NCI-H1694 treated with DMSO at 0.1 percent for 48 hours (cell line): ENCODE measurements around the gene N4BP2L1.

Experiments used
- DNase-seq: peaks from one replicate; lab custom pipeline; 2025; lab: John Stamatoyannopoulos, UW

The N4BP2L1 gene

DNA sequence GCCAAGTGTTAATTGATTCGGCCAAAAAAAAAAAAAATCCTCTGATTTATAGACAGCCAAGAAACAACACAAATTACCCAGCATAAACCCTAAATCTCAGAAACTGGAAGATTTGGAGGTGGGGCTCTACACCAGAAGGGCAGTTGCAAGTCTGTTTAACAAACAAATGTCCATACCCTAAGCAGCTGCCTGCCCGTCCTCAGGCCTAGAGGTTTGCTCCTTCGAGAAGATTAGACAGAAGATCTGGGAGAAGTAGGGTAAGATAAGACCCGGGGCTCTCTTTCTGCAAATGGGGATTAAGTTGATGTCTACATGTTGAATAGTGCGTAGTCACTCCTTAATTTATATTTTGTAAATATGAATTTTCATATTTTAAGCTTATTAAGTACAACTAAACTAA lies 3.4 kb upstream of the N4BP2L1 start:
- DNase-seq: no peak

DNA sequence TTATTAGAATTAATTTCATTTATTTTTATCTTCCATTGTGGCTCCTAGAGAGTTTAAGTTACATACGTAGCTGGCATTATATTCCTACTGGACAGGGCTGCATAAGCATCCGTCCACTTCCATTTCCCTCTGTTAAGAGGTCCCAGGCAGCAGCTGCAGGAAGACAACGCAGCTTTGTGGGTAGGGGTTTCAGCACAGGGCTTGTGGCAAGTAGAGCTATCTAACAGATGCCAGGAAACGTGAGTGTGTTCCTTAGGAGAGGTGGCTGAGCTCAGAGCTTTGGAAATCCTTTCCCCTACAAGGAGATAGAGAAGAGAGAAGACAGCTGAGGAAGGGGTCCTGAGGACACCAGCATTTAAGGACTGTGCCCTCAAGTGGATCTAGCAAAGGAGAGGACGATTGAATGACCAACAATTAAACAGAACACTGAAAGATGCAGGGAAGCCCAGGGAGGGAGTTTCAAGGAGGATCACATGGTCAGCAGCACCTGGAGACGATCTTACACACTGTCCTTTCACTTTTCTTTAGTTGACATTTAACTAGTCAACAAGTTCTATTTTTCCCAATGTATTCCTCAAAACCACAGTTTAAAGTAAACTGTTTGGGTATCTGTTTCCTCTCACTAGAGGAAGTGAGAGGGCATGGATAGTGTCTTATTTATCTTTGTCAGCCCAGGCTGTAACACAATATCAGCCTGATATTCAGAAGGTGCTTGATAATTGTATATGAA lies 2.3 kb upstream of the N4BP2L1 start:
- DNase-seq: no peak

DNA sequence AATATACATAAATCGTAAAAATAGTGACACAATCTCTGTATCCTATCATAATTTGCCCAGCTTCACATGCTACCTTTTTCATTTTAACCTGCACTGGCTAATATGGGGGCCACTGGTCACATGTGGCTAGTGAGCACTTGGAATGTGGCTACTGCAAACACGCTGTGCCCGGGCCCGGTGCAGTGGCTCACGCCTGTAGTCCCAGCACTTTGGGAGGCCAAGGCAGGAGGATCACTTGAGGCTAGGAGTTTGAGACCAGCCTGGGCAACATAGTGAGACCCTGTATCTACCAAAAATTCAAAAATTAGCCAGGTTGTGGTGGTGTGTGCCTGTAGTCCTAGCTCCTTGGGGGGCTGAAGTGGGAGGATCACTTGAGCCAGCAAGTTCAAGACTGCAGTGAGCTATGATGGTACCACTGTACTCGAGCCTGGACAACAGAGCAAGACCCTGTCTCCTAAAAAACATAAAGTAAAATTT lies 1.5 kb upstream of the N4BP2L1 start:
- DNase-seq: no peak

DNA sequence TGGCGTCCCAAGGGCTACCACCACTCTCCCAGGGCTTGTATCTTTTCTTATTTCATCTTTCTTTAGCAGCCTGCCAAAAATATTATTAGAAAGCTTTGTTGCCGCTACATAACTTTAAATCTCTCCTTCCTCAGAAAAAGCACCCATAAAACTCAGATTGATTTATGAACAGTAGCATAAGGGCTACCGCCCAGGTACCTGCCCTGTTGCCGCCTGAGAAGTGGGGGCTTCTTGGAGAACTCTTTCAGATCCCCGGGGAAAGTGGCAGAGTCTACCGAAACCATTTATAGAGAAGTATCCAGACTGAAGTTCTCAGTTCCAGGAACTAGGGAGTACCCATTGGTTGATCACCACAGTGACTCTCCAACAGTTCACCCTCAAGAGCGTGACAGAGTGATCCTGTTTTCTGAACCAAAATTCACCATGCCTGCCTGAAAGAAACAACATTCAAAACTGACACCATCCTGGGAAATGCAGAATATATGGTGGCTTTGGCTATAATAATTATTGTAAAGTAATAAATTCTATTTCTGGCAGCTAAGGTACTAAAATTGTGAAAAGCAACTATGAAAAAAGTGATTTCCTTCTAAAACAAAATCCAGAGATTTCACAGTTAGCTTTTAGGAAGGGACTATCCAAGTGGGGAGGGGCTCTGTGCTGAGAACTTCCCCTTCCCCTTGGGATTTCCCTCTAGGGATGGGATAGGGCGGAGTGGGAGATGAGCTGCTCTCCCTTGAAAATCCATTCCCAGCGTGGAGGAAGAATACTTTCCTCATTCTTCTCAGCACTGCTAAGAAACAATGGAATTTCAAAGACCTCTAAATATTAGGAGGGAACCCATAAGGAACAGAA lies 877 bp upstream of the N4BP2L1 start:
- no peak for DNase-seq

DNA sequence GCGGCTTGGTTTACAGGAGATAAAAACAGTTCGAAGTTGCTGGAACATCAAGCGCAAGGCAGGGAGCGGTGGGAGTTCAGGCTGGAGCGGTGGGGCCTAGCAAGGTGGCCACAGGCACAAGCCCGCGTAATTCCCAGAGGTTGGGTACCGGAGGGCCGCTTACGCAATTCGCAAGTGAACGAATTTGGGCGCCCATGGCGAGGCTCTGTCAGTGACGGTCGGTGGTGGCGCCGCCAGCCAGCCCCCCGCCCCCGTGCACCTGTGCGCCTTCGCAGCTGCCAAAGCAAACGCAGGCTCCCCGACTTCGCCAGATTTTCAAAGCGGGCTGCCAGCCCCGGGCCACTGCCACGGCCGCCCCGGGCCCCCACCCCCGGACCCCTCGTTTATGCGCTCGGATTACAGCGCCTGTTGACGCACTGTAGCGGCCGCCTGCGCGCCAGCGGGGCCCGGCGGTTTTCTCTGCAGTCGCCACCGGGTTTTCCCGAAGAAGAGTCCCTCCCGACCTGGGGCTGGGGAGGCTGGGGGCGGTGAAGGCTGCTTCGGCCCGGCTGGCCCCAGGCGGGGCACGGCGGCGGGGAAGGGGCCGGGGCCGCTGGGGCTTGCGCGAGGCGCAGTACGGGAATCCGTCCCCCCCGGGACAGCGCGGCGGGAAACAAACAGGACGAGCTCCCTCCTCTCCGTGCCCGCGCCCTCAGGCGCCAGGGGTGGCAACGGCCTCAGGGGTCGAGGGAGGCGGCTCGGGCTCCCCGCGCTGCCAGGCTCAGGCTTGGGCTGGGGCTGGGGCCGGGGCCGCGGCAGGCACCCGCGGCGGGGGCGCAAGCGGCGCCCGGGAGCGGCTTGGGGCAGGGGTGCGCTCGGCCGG lies 709 bp downstream of the N4BP2L1 start:
- DNase-seq: no peak

DNA sequence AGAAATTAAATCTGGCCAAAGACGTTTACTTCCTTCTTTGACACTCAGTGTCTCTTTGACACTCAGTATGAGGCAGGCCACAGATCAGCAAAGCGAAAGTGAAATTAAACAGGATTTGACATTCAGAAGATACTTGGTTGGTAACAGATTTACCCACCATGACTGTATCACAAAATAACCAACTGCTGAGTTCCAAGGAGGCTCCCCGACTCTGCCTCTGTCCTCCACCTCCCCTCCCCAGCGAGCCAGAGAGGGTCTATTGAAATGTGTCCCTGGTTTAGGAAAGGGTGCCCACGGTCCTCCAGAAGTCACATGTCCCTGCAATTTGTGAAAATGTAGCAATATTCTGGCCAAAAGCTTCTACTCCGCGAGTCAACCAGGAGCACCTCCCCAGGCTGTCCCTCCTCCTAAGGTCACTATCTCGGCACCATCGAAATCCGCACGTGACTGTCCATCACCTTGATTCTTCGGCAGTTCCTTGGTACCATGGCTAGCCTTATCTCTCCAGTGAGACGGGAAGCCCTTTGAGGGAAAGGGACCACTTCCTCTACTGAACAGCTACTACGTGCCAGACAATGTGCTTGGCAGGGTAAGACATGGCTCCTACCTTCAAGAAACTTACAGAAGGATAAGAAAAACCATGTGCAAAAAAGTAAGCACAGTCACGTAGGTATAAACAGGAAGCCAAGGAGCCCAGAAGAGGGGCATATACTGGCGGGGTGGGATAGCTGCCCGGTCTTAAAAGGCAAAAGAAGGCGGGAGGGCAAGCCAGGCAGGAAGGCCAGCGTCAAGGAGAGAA lies 1.5 kb downstream of the N4BP2L1 start:
- DNase-seq: no peak

DNA sequence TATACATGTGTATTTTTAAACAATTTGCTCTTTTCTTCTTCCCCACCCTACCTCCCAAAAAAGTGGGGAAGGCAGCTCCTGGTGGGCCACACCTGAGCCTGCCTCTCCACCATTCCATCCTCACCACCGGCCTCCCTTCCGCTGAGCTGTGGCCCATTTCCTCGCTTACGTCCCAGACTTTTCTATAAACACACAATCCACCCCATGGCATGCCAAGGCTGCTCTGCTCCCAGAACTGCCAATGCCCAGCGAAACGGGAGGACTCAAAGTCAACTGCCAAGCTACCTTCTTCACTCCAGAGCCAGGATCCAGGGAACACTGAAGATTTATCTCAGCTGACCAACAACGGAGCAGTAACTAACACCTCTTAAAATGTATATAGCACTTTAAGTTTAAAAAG lies 2.8 kb downstream of the N4BP2L1 start:
- DNase-seq: no peak

DNA sequence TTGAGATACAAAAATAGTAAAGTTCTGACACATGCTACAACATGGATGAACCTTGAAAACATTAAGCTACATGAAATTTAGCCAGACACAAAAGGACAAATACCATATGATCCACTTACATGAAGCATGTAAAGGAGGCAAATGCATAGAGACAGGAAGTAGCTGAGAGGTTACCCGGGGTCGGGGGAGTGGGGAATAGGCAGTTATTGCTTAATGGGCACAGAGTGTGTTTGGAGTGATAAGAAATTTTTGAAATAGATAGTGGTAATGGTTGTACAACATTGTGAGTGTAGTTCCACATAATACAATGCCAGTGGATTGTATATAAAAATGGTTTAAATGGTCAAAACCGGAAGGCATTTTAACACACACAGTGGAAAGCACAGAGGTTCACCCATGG lies 4.3 kb downstream of the N4BP2L1 start:
- DNase-seq: no peak

DNA sequence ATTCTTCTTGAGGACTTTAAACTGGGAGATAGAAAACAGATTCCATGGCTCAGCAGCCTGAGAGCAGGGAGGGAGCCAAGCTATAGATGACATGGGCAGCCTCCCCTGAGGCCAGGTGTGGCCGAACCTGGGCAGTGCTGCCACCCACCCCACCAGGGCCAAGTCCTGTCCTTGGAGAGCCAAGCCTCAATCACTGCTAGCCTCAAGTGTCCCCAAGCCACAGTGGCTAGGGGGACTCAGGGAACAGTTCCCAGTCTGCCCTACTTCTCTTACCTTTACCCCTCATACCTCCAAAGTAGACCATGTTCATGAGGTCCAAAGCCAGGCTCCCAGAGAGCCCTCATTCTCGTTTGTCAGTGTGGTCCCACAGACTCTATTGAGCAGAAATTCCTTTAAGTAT lies 8.1 kb downstream of the N4BP2L1 start:
- DNase-seq: no peak

DNA sequence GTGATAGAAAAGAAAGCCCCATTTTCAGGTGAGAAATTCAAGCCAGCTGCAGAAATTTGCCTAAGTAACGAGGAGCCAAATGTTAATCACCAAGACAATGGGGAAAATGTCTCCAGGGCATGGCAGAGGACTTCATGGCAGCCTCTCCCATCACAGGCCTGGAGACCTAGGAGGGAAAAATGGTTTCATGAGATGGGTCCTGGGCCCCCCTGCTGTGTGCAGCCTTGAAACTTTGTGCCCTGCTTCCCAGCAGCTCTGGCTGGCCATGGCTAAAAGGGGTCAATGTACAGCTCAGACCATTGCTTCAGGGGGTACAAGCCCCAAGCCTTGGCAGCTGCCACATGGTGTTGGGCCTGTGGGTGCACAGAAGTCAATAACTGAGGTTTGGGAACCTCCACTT lies 9.9 kb downstream of the N4BP2L1 start:
- no peak for DNase-seq

DNA sequence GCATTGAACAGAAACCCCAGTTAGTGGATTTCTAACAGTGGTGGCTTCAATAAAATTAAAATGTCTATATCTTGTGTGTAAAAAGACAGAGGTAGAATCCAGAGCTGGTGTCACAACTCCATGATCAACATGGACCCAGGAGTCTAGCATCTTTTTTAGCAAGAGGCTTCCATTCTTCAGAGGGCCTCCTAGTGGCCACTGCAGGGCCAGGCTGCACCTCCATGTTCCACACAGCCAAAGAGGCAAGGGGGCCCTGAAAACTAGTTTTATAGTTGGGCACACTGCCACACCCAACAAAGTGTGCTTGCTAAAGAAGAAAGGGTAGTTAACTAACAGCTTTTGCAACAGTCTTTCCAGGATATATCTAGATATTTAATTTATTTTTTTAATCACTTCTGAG lies 12.9 kb downstream of the N4BP2L1 start:
- DNase-seq: no peak

DNA sequence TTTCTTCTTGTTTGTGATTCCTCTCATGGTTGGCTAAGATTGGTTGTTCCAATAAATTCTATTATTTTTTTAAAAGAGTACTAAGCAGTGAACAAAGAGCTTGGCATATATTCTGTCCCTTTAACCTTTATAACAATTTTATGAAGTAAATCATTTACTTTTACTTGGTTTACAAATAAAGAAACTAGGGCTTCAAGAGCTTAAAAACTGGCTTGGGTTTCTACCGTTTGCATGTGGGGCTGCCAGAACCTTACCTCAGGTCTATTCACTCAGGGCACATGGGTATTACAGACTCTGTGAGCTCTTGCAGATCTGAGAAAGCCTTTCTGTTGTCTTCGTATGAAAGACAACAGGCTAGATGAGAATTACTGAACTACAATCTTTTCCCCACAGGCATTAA lies 13.3 kb downstream of the N4BP2L1 start:
- DNase-seq: no peak

DNA sequence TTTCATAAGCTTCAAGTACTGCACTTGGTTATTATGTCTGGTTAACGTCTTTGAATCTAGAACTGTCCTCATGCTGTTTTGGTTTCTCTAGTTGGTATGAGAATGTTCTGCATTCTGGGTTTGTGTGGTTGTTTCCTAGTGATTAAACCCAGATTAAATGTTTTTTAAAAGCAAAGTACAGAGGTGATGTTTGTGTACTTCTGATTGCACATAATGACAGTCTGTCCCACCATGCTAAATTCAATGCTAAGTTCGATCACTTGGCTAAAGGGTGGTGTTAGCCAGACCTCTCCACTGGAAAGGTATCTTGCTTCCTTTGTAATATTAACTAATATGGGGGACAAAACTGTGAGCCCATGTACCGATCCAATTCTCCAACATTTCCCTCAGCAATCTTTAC lies 14.6 kb downstream of the N4BP2L1 start:
- DNase-seq: no peak

DNA sequence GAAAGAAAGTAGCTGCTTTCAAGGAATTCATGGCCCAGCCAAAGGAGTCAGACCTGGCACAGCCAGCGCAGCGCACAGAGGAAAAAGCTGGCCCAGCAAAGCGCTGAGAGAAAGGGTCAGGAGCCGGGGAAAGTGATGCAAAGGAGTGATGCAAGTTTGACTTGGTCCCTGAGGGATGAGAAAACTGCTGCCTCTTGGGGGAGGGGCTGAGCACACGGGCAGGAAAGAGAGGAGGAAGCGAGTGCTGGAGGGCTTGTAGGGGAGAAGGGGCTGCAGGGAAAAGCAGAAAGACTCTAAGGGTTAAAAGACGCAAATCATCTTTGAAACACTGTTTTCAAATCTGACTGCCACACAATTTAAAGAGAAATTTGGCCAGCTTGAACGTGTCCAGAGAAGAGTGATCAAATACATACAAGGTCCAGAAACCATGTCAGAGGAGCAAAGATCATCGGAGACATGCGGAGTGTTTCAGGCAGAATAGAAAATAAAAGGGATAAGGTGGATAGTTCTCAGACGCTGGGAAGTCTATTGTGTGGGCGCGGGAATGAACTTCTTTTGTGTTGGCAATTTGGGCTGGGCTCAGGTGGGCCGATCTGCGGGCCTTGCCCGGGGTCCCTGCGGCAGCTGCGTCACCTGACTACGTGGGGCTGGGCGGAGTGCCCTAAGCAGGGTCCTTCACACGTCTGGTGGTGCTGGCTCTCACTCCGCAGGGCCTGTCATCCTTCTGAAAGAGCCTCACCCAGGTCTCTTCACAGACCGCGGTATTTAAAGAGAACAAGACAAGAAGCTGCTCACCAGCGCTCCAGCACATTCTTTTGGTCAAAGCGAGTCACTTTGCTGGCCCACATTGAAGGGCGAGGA lies 18.1 kb downstream of the N4BP2L1 start:
- DNase-seq: no peak

DNA sequence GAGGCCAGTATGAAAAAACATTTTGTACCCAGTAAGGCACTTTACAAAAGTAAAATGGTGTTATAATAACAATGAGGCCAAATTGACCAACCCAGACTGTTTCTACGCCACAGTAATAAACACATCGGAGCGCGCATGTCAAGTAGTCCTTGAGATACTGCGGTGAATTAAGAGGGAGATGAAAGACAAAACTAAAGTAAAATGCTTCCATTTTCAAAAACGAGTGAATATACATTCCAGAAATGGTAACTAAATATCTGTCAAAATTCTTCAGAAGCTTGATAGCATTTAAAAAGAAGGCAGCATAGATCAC lies 19.0 kb downstream of the N4BP2L1 start:
- no peak for DNase-seq

DNA sequence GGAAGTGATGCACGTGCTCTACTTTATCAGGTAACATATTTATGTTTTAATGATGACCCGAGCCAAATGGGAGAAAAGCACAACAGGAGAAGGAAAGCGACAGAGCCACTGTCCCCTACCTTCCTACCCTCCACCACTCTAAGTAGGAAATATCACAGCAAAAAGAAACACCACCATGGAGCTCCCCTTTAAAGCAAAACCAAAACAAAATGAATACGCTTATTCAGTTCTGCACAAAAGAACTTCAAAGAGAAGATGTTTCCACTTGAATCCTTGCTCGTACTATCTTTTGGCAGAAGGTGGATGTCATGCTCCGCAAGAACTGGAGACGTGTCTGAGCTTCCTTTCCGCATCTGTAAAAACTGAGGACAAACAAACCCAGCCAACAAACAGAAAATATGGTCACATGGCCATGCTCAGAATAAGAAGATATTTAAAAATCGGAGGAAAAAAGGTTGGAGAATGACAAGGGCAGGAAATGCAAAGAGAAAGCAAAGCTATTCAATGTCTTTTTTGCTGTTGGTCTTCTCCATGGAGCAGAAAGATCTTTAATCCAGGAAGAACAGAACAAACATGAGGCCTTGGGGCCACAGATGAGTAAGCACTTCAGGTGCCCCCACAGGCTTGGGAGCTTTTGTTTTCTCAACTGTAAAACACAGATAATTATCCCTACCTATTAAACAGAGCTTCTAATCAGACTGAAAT lies 19.5 kb downstream of the N4BP2L1 start:
- no peak for DNase-seq

DNA sequence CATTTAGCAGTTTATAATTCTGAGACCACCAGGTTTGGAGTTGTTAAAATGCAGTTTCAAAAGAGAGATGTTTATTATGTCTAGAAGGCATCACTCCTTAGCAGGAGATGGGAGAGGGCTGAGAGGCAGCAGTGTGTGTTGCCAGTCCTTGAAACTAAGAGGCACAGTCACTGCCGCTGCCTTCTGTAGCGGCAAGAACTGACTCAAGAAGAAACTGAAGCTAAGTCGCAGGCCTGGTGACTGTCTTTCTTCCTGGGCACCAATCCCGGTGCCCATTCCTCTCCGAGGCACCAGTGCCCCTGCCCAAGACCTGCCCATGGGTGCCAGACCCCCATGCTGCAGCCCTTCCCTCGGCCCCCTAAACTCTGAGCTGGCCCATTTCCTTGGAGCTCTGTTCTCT lies 20.1 kb downstream of the N4BP2L1 start:
- no peak for DNase-seq

DNA sequence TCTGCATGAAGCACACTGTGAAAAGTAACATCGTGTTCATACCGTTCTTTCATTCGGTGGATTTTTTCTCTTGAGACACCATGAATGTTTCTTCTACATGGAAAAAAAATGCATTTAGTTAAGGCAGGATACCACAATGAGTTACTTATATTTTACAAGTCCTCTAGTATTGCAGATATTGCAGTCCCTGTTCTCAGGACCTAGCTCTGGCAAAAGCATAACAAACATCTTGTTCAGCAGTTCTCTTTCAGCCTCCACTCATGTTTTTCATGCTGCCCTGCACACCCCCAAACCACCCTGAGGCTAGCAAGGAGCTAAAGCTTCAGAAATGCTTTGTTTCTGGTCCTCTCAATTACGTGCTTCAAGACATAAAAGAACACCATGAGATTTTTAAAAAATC lies 24.8 kb downstream of the N4BP2L1 start:
- DNase-seq: no peak

DNA sequence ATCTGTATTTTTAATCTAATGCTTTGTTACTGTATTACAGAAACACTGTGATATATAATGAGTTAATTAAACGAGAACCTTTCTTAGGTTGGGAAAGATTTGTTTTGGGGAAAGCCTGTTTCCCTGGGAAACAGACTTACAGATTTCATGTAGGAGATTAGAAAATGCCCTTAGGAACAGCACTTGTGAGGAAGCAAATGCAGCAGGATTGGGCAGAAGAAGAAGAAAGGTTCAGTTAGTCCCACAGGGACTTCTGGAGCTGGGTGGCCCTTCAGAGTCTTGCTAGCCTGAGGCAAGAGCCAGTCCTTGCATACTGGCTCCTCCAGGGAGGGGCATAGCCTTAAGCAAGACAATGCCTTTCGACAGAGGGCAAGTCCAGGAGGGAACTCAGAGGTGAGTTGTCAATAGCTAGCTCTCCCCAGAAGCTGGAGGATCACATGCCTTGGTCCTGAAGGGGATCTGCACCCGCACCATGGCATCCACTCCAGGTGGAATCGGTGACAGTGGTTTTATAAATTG lies 36.8 kb downstream of the N4BP2L1 start:
- no peak for DNase-seq

DNA sequence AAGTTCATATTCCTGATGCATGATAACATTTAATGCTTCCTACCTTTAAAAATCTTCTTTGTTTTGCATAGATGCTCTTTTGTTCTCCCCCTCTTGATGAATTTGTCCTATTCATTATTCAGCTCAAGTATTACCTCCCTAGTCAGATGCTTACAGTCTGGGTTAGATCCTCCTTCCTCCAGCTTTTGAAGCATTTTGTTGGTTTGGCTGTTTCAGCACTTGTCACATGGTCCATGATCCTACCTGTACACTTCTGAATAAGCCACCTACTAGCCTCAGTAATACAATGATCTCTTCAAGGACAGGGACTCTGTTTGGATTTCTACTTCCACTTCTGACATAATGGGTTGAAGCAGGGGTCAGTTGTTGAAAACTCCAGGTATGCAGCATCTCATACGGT lies 37.4 kb downstream of the N4BP2L1 start:
- DNase-seq: no peak
